HG03103 (cell line): ENCODE measurements around the gene KCNMA1.

Experiments
- ATAC-seq: cut with Tn5 transposase; IDR thresholded peaks from one replicate; pipeline ENCODE4 v1.9.1; 2021; ENCODE audit warnings: low read depth; ENCODE audit not compliant: unreplicated experiment

Gene KCNMA1

GRCh38 chr10:77241350-77241725 lies 396.3 kb downstream of the KCNMA1 start:
- ATAC-seq: no peak

- ATAC-seq: no peak
Observed at GRCh38 chr10:77240706-77241349, 396.8 kb downstream of the KCNMA1 start.

- ATAC-seq: no peak
Observed at GRCh38 chr10:77240041-77240652, 397.5 kb downstream of the KCNMA1 start.

DNA sequence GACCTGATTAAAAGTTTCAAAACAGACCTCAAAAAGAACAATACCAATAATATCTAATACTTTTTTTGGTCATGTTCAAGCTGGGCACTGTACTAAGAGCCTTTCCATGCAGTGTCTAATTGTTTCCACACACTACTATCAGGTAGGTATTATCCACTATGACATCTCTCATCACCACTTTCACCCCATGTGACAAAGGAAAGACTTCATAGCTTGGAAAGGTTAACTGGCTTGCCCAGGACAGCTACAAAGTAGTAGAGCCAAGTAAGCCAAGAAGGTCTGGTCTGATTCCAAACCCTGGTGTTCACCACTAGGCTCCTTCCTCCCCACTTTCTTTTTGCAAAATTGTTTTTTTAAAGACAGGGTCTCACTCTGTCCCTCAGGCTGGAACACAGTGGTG lies 400.5 kb downstream of the KCNMA1 start:
- no peak for ATAC-seq

- ATAC-seq: no peak
Observed at GRCh38 chr10:77236700-77237099, 400.9 kb downstream of the KCNMA1 start.

DNA sequence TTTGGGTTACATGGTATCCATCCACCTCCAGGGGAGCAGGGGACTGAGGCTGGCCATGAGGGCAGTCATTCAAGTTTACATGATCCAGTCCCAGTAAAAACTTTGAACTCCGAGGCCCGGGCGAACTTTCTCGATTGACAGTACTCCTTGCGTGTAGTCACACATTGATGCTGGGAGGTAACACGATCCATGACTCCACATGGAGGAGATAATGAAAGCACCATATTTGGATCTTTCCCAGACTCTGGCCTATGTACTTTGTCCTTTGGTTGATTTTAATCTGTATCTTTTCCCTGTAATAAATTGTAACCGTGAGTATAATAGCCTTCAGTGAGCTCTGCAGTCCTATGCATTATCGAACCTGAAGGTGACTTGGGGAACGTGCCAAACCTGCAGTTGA lies 401.6 kb downstream of the KCNMA1 start:
- ATAC-seq: no peak

- no peak for ATAC-seq
Observed at GRCh38 chr10:77234599-77234998, 403.0 kb downstream of the KCNMA1 start.

DNA sequence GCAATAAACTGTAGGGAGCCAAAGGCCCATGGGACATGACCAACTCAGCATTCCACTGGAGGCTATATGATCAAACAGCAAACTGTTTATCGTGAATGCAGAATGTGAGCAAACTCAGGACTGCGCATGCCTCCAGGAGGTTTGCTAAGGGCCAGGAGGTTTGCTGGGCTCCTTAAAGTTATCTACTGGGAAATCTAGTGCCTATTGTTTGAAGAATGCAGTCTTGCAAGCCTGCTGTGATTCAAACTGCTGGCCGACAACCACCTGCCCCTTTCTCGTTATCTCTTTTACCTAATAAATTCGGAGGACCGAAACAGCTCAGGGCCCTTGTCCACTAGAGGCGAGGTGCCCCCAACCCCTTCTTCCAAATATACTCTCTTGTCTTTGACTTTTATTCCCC lies 404.1 kb downstream of the KCNMA1 start:
- ATAC-seq: no peak

GRCh38 chr10:77231884-77232610 lies 405.6 kb downstream of the KCNMA1 start:
- ATAC-seq: no peak

DNA sequence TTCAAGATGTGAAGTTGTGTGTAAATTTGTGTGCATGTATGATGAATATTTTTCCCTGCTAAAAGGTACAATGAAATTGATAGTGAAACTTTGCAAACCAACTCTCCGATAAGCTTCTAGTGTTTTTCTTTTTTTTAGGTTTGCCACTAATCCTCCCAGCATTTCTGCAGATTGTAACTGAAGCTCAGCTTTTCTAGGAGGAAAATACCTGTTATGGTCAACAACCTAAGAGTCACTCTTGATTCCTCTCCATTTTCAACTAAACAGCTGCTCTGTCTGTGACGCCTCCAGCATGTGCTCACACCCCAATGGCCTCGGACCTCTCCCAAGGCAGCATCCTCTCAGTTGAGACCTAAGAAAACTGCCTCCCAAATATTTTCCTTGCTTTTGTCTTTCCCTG lies 406.2 kb downstream of the KCNMA1 start:
- no peak for ATAC-seq

DNA sequence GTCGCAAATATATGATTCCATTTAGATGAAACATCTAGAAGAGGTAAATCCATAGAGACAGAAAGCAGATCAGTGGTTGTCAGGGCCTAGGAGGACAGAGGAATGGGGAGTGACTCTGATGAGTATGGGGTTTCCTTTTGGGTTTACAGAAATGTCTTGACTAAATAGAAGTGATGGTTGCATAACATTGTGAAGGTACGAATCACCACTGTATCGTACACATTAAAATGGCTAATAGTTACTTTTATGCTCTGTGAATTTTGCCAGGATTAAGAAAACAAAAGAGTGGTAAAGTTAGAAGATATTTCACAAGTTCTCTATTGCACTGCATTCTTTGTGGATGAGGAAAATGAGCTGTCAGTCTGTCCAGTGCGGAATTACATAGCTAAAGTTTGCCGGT lies 407.4 kb downstream of the KCNMA1 start:
- ATAC-seq: no peak

DNA sequence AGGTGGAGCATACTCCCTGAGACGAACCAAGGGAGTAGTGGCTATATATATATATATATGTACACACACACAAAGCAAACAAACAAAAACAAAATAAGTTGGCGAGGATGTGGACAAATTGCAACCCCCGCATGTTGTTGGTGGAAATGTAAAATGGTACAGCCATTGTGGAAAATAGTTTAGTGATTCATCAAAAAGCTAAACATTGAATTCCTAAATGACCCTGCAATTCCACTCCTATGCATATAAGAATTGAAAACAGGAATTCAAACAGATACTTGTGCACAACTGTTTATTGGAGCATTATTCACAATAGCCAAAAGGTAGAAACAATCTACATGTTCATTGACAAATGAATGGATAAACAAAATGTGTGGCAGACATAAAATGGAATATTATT lies 407.9 kb downstream of the KCNMA1 start:
- no peak for ATAC-seq

GRCh38 chr10:77228559-77228958 lies 409.0 kb downstream of the KCNMA1 start:
- no peak for ATAC-seq

DNA sequence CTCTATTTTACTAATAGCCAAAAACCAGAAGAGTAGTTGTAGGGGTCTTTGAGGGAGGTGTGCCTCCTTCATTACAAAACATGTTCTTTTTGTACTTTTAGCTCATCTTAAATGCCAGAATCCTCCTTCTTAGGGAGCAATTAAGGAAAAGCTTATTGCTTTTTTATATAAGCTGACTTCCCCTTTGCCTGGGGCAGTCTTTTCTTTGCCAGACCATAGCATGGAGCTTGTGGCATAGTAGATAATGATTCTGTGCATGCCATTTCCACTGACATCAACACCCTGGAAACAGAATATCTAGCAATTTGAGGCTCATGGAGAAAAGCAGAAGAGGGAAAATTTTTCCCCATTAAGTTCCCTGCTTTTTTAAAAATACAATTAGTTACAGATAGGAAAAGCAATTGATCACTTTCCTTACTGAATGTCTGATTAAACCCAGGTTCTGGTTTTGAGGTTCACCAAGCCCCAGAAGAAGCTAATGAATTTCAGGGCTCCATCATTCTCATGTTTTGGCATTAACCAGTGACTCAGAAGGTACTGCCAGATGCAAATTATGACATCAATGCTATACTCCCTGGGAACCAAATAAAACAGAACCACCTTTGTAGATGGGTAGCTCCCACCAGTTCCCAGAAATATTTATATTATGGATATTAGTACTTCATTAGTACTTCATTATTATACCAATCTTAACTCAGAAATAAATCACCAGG lies 410.6 kb downstream of the KCNMA1 start:
- no peak for ATAC-seq

GRCh38 chr10:77226452-77226851 lies 411.2 kb downstream of the KCNMA1 start:
- ATAC-seq: no peak

DNA sequence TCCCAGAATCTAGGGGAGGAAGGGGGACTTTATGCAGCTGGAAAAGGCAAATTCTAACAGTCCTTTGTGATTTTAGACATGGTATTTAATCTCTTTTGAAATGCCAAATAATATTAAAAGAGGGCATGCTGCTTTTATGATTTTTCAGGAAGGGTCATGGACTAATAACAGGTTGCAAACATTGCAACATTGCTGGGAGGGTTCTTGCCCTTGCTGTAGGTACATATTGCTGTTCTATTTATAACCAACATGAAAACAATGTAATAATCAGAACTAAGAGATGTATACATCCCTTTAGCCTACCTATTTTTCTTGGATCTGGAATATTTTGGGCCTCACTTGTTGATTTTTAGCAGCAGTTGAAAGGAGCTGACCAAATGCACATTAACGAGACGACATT lies 411.6 kb downstream of the KCNMA1 start:
- ATAC-seq: no peak

DNA sequence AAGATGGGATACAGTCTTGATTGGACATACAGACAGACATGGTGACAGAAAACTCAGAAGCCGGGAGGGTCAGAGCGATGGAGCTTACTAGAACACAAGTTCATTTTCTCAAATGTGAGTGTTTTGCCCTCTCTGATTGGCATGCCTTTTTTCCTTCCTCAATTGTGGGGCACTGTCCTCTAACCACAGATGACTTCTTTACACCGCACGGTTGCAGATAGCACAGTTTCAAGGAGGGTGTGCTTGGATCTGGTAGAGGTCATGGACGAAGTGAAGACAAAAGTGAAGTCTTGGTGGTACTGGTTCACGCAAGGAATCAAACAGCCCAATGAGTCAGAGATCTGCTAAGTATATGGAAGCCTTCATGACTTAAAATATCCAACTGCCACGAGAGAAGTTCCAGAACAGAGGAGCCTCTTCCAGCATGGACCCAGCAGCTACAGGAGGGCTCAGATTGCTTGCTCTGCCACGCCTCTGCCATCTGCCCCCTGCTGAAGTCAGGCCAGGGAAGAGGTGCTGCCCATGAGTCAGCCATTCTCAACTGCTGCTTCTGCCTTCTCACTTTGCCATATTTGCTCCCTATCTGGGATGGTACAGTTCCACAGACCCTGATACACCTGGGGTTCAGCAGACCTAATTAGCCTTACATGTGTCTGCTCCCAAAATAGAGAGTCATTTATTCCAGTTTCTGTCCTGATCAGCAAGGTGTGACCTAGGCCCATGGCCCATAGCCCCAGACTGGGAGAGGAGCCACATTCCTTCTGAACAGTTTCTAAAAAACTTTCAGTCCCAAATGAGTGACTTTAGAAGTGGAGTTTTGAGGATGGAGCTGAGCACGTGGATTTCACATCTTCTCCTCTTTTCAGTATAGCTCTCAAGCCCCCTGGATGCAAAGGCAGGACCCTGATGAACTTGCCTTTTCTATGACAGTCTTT lies 413.8 kb downstream of the KCNMA1 start:
- ATAC-seq: no peak

DNA sequence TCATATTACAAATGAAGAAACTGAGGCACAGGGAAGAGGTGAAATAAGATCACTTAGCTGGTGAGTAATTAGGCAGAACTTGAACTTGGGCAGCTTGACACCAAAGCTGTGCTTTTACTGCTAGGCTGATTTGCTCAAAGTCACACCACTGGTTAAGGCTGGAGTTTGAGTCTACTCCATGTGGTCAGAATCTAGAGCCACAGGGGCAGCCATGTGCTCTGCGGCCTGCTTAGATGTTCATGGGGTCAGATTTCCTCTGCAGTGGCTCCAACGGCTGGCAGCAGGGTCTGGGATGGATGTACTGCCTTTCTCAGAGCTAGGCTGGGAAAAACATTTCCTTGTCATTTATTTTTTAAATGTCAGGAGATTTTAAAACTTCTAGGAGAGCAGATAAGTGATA lies 417.5 kb downstream of the KCNMA1 start:
- ATAC-seq: no peak

- ATAC-seq: no peak
Observed at GRCh38 chr10:77219046-77219445, 418.6 kb downstream of the KCNMA1 start.

- ATAC-seq: no peak
Observed at GRCh38 chr10:77214799-77215198, 422.8 kb downstream of the KCNMA1 start.
